Measurements from ENCODE around the gene AGMAT.

GRCh38 chr1:15579683-15580047, 5.2 kb downstream of the AGMAT start:
- TF ChIP-seq POLR2A (IDR thresholded peaks at IDR 0.05): no peak
- TF ChIP-seq CTCF (IDR thresholded peaks at IDR 0.05): no peak

All from testis (tissue), 2 donors.